WTC11 (cell line): ENCODE data around the gene CAMTA1.

Experiments used
- CREB1 ChIP-seq: sonication (generic); formaldehyde crosslinking; IDR thresholded peaks from 2 replicates; pipeline ENCODE4 v1.8.0; 2023; ENCODE audit warnings: mild to moderate bottlenecking, missing genetic modification reagents
- CTCF ChIP-seq: fragments of 200-600 bp; IDR thresholded peaks from 2 replicates; pipeline ENCODE4 v1.8.0; 2022; ENCODE audit warnings: antibody characterized with exemption
- IRF1 ChIP-seq: sonication (generic); formaldehyde crosslinking; IDR thresholded peaks from 2 replicates; pipeline ENCODE4 v1.8.0; 2023; ENCODE audit warnings: missing genetic modification reagents
- KAT7 ChIP-seq: sonication (generic); formaldehyde crosslinking; IDR thresholded peaks from 2 replicates; pipeline ENCODE4 v1.8.1; 2023; ENCODE audit warnings: missing genetic modification reagents, mild to moderate bottlenecking, borderline replicate concordance
- SMAD3 ChIP-seq: sonication (generic); formaldehyde crosslinking; IDR thresholded peaks from 2 replicates; pipeline ENCODE4 v1.8.0; 2022; ENCODE audit warnings: missing genetic modification reagents, mild to moderate bottlenecking, borderline replicate concordance
- TF ChIP-seq, protein P1 (sequence below): sonication (generic); formaldehyde crosslinking; IDR thresholded peaks from 2 replicates; pipeline ENCODE4 v1.8.1; 2023; ENCODE audit warnings: mild to moderate bottlenecking, missing genetic modification reagents, moderate library complexity

- TF ChIP-seq IRF1 (no peak), CTCF (no peak), SMAD3 (CRISPR knock-in tag) (no peak), CREB1 (CRISPR knock-in tag) (no peak), KAT7 (CRISPR knock-in tag) (no peak)
- TF ChIP-seq, protein P1, sequence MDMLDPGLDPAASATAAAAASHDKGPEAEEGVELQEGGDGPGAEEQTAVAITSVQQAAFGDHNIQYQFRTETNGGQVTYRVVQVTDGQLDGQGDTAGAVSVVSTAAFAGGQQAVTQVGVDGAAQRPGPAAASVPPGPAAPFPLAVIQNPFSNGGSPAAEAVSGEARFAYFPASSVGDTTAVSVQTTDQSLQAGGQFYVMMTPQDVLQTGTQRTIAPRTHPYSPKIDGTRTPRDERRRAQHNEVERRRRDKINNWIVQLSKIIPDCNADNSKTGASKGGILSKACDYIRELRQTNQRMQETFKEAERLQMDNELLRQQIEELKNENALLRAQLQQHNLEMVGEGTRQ (CRISPR knock-in tag), result no peak
Measured at GRCh38 chr1:7135493-7135892, 350.2 kb downstream of the CAMTA1 start.
